ENCODE measurements around the gene MED6. TPM values are rescaled to one million over a fixed set of nuclear protein-coding genes. Genes with fewer than 3 reads are reported as not detected.

MED6 gene
- polyA plus RNA-seq, 1 donor (not counting 4 experiments of a cell fraction or from before 2014, with no cell fraction given) = 52.6 TPM

DNA sequence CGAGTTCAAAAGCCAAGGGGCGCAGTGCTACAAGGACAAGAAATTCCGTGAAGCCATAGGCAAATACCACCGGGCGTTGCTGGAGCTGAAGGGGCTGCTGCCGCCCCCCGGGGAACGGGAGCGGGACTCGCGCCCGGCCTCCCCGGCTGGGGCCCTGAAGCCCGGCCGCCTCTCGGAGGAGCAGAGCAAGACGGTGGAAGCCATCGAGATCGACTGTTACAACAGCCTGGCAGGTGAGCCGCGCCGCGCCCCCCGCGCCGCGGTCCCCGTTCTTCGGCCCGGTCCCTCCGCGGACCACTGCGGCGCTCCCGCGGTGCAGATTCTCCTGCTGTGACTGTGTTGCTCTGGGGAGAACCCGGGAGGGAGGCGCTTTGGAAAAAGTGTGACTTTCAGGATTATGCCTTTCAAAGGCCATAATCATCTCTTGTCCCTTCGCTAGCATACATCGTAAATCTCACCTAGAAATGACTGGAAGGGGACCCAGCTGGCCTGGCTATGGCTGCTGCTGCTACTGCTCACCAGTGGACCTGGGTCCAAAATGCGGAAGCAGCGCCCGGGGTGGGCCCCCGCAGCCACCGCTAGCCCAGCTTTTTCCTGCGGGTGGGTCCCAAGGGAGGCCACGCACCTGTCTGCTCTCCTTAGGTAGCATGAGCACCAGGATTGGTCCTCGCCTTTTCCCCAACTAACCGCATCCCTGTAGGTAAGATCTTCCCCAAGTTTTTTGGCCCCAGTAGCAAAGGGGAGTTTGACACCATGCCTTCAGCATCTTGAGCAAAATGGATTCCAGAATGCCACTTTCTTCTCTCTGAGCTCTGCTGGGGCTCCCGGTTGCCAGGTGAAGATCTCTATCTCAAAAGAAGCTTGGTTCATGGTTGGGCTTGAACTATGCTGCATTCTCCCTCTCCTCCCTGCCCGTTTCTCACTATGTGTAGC is 42.1 kb upstream of the MED6 start:
- H3K9me1 ChIP-seq (ENCODE audit: control insufficient read depth, extremely low read depth, insufficient read depth, low read length) = no peaks in the 10 kb centered on the region
- H3K4me2 ChIP-seq (ENCODE audit: control insufficient read depth, extremely low read depth, insufficient read depth, low read depth, low read length) = peak overlapping the region; percentile 63
- H3K9me3 ChIP-seq (ENCODE audit: control insufficient read depth, low read depth, low read length) = no peaks in the 10 kb centered on the region
- H3K4me3 ChIP-seq (ENCODE audit: control insufficient read depth in 2 of 3, extremely low read depth in 1 of 3, insufficient read depth in 2 of 3, low read depth in 1 of 3, low read length in 3 of 3) = peak overlapping the region; percentile 47 to 73 (median 70)
- peak; percentile 71 for TF ChIP-seq EZH2 (IDR thresholded peaks at IDR 0.05; ENCODE audit: low read length)
- TF ChIP-seq, protein P1, sequence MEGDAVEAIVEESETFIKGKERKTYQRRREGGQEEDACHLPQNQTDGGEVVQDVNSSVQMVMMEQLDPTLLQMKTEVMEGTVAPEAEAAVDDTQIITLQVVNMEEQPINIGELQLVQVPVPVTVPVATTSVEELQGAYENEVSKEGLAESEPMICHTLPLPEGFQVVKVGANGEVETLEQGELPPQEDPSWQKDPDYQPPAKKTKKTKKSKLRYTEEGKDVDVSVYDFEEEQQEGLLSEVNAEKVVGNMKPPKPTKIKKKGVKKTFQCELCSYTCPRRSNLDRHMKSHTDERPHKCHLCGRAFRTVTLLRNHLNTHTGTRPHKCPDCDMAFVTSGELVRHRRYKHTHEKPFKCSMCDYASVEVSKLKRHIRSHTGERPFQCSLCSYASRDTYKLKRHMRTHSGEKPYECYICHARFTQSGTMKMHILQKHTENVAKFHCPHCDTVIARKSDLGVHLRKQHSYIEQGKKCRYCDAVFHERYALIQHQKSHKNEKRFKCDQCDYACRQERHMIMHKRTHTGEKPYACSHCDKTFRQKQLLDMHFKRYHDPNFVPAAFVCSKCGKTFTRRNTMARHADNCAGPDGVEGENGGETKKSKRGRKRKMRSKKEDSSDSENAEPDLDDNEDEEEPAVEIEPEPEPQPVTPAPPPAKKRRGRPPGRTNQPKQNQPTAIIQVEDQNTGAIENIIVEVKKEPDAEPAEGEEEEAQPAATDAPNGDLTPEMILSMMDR (optimal IDR thresholded peaks at IDR 0.05 in 1 of 3, IDR thresholded peaks at IDR 0.05 in 1 of 3, conservative IDR thresholded peaks at IDR 0.05 in 1 of 3; ENCODE audit: extremely low read depth in 1 of 3, insufficient read depth in 2 of 3, low read length in 3 of 3) = no peak
- H3K36me3 ChIP-seq (ENCODE audit: control insufficient read depth in 2 of 2, extremely low read depth in 1 of 2, insufficient read depth in 2 of 2, low read length in 2 of 2) = no peaks in the 10 kb centered on the region
- H3K4me1 ChIP-seq (ENCODE audit: control insufficient read depth, extremely low read depth, insufficient read depth, low read length) = peaks cover 14% of the 10 kb centered on the region
- peak overlapping the region; percentile 15 for H3K9ac ChIP-seq (ENCODE audit: control insufficient read depth, extremely low read depth, insufficient read depth, low read length)
- H3K27me3 ChIP-seq (ENCODE audit: control insufficient read depth, extremely low read depth, insufficient read depth, low read length) = peaks cover 29% of the 10 kb centered on the region
- H4K20me1 ChIP-seq (ENCODE audit: control insufficient read depth, extremely low read depth, insufficient read depth, low read length) = no peaks in the 10 kb centered on the region
- H2AFZ ChIP-seq (ENCODE audit: control insufficient read depth, low read length) = peak overlapping the region; percentile 74
- H3K27ac ChIP-seq (ENCODE audit: control insufficient read depth, insufficient read depth, low read length) = no peak overlapping the region
- dilution Hi-C loops (cut with MboI; ENCODE audit: extremely low pct_ligation_motif_present, low sequenced_read_pairs) = no loop called here
- no peak for FAIRE-seq
- H3K79me2 ChIP-seq (ENCODE audit: control insufficient read depth, insufficient read depth, low read length) = no peaks in the 10 kb centered on the region
- no peak for DNase-seq (ENCODE audit: low read depth, low spot score)

DNA sequence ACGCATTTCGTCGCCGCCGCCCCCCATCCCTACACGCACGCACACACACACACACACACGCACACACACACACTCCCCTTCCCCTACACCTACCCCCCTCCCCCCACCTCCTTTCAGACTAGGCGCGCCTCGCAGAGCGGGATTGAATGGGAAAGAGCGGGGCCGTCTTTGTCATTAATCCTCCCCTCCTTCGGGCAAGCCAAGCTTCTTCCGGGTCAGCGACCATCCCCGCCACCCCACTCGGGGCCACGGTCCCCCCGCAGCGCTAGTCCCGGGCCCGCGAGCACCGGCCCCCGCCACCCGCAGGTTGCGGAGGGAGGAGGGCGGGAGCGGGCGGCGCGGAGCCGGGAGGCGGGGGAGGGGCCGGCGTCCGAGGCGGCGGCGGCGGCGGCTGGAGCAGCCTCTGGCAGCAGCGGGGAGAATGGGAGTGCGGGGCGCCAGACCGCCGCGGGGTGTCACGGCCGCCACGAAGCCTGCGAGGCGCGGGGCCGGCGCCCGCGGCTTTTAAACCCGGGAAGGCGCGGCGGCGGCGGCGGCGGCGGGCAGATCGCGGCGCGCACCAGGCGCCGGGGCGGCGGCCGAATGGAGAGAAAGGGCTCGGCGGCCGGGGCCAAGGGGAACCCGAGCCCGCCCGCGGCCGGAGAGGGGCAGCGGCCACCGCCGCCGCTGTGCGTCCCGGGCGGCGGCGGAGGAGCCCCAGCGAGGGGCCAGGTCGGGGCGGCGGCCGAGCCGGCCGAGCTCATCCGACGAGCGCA is 41.3 kb upstream of the MED6 start, which contains the start of gene TTC9:
TSS of gene TTC9 (plus strand) at position 369 of the 755 bp plus-strand sequence. CDS start at position 583, 214 bp downstream.
- dilution Hi-C loops (cut with MboI; ENCODE audit: extremely low pct_ligation_motif_present, low sequenced_read_pairs) = no loop called here
- Histone ChIP-seq H3K4me3 (ENCODE audit: control insufficient read depth in 2 of 3, extremely low read depth in 1 of 3, insufficient read depth in 2 of 3, low read depth in 1 of 3, low read length in 3 of 3) (peak within 1 kb of the TSS; percentile 57 to 73 (median 70)), H3K4me2 (ENCODE audit: control insufficient read depth, extremely low read depth, insufficient read depth, low read depth, low read length) (peak within 1 kb of the TSS; percentile 63), H3K9me3 (ENCODE audit: control insufficient read depth, low read depth, low read length) (no peaks in the 10 kb centered on the region), H2AFZ (ENCODE audit: control insufficient read depth, low read length) (peak within 1 kb of the TSS; percentile 74), H3K36me3 (ENCODE audit: control insufficient read depth in 2 of 2, extremely low read depth in 1 of 2, insufficient read depth in 2 of 2, low read length in 2 of 2) (no peaks in the 10 kb centered on the region), H4K20me1 (ENCODE audit: control insufficient read depth, extremely low read depth, insufficient read depth, low read length) (no peaks in the 10 kb centered on the region), H3K4me1 (ENCODE audit: control insufficient read depth, extremely low read depth, insufficient read depth, low read length) (peaks cover 14% of the 10 kb centered on the region), H3K9me1 (ENCODE audit: control insufficient read depth, extremely low read depth, insufficient read depth, low read length) (no peaks in the 10 kb centered on the region), H3K27me3 (ENCODE audit: control insufficient read depth, extremely low read depth, insufficient read depth, low read length) (peaks cover 29% of the 10 kb centered on the region), H3K9ac (ENCODE audit: control insufficient read depth, extremely low read depth, insufficient read depth, low read length) (peak within 1 kb of the TSS; percentile 15), H3K79me2 (ENCODE audit: control insufficient read depth, insufficient read depth, low read length) (no peaks in the 10 kb centered on the region), H3K27ac (ENCODE audit: control insufficient read depth, insufficient read depth, low read length) (no peak within 1 kb of the TSS)
- no peak for TF ChIP-seq EZH2 (IDR thresholded peaks at IDR 0.05; ENCODE audit: low read length)
- DNase-seq (ENCODE audit: low read depth, low spot score) = no peak
- FAIRE-seq = no peak
